NAMALWA (cell line): ENCODE measurements around the gene LHB.

Source experiments
- DNase-seq: peaks from one replicate; pipeline ENCODE4 v3.0.0-alpha.2; 2015; ENCODE audit warnings: low spot score

LHB gene

DNA sequence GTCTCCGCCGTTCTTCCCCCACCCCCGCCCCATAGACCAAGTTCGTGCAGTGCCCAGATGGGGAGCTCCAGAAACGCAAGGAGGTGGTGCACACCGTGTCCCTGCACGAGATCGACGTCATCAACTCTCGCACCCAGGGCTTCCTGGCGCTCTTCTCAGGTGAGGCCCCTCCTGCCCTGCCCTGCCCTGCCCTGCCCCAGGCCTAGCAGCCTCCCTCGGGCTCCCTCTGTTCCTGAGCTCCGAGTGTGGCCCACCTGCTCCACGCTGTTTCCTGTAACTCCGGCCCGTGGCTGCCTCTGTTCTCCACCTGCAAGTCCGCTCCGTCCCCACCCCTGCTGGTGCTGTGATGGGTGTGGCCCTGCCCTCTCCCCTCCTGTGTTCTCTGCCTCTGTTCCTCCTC lies 6.4 kb downstream of the LHB start:
- no peak for DNase-seq

DNA sequence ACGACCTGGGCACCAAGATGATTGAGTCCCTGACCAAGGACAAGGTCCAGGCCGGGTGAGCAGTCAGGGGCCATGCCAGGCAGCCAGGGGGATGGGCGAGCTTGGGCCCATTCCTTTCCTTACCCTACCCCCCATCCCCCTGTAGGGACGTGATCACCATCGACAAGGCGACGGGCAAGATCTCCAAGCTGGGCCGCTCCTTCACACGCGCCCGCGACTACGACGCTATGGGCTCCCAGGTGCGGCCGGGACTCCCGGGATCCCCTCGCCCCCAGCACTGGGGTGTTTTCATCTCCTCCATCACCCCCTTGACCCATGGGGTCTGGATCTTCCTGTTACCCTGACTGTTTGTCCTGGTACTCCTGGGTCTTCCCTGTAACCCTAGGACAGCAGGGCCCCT lies 7.1 kb downstream of the LHB start:
- DNase-seq, result no peak

- no peak for DNase-seq
These were observed 10.0 kb downstream of the LHB start for GRCh38 chr19:49006905-49007304.

DNA sequence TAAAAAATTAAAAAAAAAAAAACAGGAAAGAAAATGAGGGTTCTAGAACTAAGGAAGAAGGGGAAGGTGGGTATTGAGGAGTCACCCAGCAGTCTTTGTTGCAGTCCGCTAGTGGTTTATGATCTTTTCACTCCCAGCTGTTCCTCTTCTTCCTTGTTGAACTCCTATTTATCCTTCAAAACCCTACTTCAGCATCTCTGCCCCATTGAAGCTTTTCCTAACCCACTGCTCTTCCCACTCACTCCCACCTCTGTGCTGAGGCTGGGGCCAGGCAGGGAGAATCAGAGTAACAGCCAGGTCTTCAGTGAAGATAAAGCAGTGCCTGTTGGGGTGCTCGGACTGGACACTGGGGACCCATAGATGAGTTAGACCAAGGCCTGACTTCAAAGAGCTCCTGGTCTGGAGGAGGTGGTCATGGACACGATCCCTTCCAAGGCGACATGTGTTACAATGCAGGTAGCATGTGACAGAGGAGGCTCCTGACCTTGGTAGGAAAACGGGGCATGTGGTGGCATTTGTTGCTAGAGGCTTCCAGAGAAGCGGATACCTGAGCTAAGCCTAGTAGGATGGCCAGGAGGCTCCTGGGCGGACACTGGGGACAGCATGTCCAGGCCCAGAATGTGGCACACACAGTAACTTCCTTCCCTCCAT lies 11.8 kb downstream of the LHB start:
- no peak for DNase-seq

DNA sequence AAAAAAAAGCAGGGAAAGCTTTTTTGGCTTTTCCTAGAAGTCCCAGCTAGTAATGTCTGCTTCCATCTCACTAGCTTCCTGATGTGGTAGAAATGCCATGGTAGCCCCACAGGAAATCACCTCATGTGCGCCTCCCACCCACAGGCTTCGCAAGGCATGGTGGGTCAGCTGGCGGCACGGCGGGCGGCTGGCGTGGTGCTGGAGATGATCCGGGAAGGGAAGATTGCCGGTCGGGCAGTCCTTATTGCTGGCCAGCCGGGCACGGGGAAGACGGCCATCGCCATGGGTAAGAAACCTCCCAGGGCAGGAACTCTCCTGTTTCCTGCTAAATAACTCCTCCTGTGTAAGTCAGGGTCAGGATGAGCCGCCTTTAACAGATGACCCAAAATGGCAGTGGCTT lies 12.8 kb downstream of the LHB start:
- DNase-seq, result no peak

DNA sequence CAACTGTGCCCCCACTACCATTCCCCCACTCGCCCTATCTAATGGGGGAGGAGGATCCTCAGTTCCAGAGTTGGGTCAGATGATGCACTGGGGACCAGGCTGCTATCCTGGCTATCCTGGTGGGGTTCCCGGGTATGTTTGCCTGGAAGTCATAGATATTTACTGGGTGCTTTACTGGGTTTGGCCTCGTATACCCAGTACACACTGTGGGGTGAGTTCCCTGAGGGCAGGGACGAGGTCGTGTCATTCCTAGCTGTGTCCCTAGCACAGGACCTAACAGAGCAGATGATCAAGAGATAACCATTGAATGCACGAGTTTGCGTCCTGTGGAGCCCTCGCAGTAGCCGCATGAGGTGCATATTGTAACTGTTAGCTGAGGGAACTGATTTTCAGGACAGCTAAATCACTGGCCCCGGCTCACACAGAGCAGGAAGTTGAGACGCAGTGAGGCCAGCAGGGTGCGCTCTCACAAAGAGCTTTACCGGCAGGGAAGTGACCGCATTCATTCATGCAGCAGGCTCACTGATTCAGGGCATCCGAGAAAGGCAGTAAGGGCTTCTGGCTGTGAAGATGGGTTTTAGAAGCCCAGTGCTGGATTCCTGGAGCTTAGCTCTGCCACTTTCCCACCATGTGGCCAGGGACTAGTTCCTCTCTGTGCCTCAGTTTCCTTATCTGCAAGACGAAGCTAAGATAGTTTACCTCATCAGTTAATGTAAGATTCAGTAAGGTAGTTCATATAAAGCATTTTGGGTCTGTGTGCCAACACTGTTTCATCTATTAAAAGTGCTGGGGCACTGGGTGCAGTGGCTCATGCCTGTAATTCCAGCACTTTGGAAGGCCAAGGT lies 17.2 kb downstream of the LHB start:
- peak; percentile 71 for DNase-seq

GRCh38 chr19:48997972-48998371 lies 18.9 kb downstream of the LHB start:
- peak; percentile 74 for DNase-seq

DNA sequence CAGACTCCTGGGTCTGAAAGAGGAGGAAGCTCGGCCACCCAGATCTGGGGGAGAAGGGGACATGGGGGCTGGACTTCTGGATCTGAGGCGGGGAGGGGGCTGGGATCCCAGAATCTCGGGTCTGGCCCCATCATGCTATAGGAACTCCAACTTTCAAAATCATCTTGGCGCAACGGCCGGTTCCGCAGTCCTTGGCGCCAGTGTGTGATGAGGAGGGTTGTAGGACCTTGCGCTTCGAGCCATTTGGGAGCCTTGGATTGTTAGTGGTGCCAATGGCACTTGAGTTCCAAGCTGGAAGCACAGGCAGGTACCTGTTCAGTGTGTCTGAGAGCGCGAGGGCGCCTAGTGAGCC lies 22.9 kb downstream of the LHB start:
- no peak for DNase-seq

DNA sequence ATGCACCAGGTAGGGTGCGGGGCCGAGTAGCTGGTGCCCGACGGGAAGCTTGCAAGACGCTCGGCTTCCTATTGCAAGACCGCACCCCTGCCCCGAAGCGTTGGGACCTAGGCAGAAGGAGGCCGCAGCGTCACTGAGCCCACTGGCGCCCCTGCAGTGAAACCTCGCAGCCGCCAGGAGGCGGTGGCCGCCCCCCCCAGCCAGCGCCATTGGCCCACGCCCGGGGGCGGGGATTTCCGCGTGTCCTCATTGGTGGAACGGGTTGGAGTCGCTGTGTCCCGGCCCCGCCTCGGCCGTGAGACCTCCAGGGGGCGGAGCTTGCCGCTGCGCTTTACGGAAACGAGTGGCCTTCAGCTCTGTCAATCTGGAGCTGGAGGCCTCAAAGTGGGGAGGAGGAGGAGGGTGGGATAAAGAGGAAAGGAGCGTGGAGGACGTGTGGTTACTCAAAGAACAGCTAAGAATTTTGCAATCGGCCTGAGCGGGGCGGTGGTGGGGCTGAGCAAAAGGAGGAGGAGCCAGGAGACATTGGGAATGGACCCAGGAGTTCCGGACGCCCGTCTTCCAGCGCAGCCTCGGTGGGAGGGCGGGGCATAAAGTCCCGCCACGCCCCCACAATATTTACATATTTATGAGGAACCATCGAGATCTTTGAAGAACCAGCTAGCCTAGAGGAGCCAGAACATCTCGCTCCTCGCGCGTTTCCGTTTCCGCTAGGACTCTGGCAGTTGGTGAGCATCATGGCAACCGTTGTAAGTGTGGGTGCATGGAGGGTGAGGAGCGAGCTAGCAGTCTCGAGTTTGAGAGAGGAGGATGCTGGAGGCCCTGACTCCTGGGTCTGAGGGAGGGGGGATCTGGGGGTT lies 23.5 kb downstream of the LHB start, which contains the start of the genes GYS1 and RUVBL2:
Gene GYS1, minus strand, starts transcription at position 135 of the 860 bp plus-strand sequence. CDS start 197 bp downstream, outside the sequence.
Gene RUVBL2, plus strand, starts transcription at position 713 of the 860 bp plus-strand sequence. Its CDS starts 25 bp downstream, at position 738.
- peak; percentile 99 for DNase-seq

GRCh38 chr19:48992581-48993174 lies 24.2 kb downstream of the LHB start:
- DNase-seq, result peak; percentile 26

DNA sequence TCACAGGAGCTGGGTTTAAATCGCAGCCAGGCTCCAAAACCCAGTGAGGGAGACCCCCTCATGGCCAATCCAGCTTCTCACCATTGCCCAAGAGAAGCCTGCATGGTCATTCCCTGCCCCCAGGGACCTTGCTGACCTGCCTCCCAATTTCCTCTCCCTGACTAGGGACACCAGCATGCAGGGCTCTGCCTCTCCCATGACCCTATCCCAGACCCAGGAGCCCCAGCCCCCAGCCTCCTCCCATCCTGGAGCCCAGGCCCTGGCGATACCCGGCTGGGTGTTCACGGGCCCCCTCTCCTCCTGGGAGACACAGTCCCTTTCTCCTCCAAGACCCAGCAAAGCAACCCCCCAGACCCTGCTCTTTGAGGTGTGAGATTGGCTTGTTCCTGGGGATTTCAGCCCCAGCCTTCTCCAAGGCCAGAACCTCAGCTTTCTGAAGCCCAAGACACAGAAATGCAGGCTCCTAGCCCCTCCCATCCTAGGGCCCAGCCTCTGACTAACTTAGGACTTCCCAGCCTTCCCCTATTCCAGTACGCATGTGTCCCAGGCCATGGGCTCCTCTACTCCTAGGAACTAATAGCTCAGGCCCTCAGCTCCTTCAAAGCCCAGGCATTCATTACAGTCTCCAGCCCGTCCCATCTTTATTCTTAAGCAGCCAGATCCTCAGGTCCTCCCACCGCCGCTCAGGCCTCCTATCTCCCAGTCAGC lies 24.9 kb downstream of the LHB start:
- DNase-seq, result no peak

GRCh38 chr19:48991011-48991609 lies 25.8 kb downstream of the LHB start:
- DNase-seq, result no peak

GRCh38 chr19:48990400-48990799 lies 26.5 kb downstream of the LHB start:
- no peak for DNase-seq

DNA sequence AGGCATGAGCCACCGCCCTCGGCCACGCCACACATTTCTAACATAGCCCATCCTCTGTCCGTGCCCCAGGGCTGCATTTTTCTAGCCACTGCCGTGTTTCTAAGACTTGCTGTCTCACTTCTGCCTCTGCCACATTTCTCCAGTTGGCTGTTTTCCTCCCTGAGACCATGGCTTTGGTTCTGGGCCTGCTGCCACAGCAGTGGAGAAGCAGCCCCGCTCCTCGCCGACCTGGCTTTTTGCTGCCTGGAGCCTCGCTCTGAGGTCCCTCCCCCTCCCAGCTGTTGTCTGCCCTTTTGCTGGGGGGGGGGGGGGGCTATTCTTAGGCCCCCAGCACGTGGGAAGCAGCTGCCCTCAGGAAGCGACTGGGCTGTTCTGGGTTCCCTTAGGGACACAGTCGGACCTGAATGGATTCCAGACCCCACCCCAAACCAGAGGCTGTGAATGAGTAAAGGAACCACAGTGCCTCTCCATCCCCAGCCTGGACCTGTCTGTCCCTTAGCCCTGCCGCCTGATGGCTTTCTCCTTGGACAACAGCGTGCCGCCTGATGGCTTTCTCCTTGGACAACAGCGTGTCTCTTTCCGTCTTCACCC lies 27.1 kb downstream of the LHB start:
- no peak for DNase-seq

DNA sequence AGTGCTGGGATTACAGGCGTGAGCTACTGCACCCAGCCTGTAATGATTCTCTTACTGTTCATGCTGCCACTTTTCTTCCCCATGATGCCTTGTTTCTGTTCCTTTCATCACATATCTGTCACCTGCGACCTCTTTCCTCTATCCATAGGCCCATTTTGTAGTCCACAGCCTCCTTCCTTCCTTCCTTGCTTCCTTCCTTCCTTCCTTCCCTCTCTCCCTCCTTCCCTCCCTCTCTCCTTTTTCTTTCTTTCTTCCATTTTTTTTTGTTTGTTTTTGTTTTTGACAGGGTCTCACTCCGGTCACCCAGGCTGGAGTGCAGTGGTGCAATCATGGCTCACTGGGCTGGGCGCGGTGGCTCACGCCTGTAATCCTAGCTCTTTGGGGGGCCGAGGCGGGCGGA lies 28.0 kb downstream of the LHB start:
- DNase-seq, result no peak

DNA sequence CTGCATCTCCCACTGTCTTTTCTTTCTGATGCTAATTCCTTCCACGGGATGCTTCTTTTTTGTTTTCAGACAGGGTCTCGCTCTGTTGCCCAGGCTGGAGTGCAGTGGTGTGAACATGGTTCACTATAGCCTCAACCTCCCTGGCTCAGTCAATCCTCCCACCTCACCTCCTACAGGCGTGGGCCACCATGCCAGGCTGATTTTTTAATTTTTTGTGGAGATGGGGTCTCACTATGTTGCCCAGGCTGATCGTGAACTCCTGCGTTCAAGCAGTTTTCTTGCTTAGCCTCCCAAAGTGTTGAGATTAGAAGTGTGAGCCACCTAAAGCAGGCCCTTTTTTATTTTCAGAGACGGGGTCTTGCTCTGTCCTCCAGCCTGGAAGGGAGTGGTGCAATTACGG lies 28.6 kb downstream of the LHB start:
- no peak for DNase-seq

DNA sequence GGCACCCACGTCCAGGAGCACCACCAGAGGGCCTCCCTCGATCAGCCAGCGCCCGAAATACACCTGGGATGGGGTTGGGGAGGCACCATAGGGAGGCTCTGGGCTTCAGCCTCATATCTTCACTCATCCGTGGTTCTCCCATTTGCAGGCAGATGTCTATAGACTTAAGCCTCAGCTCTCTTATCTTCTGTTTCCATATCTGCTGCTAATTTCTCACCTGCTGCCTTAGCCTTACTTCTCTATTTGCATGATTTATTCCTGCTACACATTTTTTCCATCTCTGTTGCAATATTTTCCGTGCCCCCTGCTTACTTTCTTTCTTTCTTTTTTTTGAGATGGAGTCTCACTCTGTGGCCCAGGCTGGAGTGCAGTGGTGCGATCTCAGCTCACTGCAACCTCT lies 29.6 kb downstream of the LHB start:
- peak; percentile 44 for DNase-seq

DNA sequence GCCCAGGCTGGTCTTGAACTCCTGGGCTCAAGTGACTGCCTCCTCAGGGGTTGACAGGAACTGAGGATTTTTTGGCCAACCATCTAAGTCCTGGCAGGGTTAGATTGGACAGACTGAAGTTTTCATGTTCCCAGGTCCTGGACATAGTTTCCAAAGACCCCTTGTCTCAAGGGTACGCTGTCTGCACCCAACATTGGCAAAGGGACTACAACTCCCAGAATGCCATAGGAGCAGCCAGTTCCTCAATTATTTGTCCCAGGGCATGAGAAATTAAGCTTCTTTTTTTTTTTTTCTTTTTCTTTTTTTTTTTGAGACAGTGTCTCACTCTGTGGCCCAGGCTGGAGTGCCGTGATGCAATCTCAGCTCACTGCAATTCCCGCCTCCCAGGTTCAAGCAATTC lies 30.7 kb downstream of the LHB start:
- DNase-seq, result no peak

DNA sequence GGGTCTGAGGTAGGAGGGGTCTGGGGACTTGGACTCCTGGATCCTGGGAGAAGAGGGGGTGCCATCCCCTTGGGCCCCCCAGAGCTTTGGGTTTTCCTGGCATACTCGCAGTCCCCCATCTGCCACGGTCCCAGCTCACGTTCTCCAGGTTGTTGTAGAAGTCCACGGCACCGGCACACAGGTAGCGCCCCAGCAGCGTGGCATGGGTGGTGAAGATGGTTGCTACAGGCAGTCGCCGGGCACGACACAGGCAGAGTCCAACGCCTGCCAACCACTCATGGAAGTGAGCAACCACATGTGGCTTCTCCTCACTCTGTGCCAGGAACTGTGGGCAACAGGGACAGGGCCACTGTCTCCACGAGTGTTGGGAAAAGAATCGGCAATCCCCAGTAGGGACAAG lies 31.2 kb downstream of the LHB start:
- no peak for DNase-seq

- DNase-seq, result no peak
These were observed 34.6 kb downstream of the LHB start for GRCh38 chr19:48982280-48982679.

GRCh38 chr19:48977061-48977460 lies 39.8 kb downstream of the LHB start:
- DNase-seq, result no peak
